CD8-positive, alpha-beta memory T cell (primary cell): ENCODE data around the gene ZDHHC21. TPM values are rescaled to one million over a fixed set of nuclear protein-coding genes. Genes with fewer than 3 reads are reported as not detected.
"Not testable (repeated sequence)": the region's sequence is repeated elsewhere in the genome, so short reads cannot be mapped to it uniquely, and the experiment has no call there.

ENCODE experiments used
- CTCF ChIA-PET: fragments of 350-600 bp; sonication (Branson Sonifier 250); formaldehyde crosslinking; loops from one replicate; lab custom pipeline; 2021; ENCODE audit warnings: antibody characterized with exemption; lab: Charles Lee
- POLR2A ChIA-PET: fragments of 350-600 bp; sonication (Branson Sonifier 250); formaldehyde crosslinking; loops from one replicate; lab custom pipeline; 2021; ENCODE audit warnings: antibody characterized with exemption; lab: Charles Lee
- DNase-seq, 5 donors: peaks; one replicate each; pipeline versions ENCODE4 v3.0.0 to v3.0.0-alpha.2; 2020 to 2022; ENCODE audit warnings: mixed read lengths in 1 of 5
- H3K27ac ChIP-seq: one replicate; pipeline ENCODE4 v1.7.0; 2013; ENCODE audit warnings: low read depth, mild to moderate bottlenecking, low read length, moderate library complexity
- H3K27me3 ChIP-seq: 2 replicates; pipeline ENCODE4 v1.7.0; 2013; ENCODE audit warnings: low read length, mild to moderate bottlenecking; ENCODE audit not compliant: insufficient read depth, poor library complexity, severe bottlenecking
- H3K36me3 ChIP-seq: 2 replicates; pipeline ENCODE4 v1.7.0; 2013; ENCODE audit warnings: mild to moderate bottlenecking, low read length, moderate library complexity; ENCODE audit not compliant: insufficient read depth
- H3K4me1 ChIP-seq: 2 replicates; pipeline ENCODE4 v1.7.0; 2013; ENCODE audit warnings: mild to moderate bottlenecking, low read length, moderate library complexity; ENCODE audit not compliant: insufficient read depth
- H3K4me3 ChIP-seq: 2 replicates; pipeline ENCODE4 v1.7.0; 2013; ENCODE audit warnings: mild to moderate bottlenecking, low read length
- H3K9me3 ChIP-seq: 2 replicates; pipeline ENCODE4 v1.7.0; 2013; ENCODE audit warnings: mild to moderate bottlenecking, low read length
- H3K27ac Mint-ChIP-seq, 8 donors: one replicate each; pipeline ENCODE4 v1.8.0; 2020 to 2021; ENCODE audit warnings: mixed read lengths in 8 of 8, mild to moderate bottlenecking in 6 of 8, inconsistent platforms in 3 of 8, moderate library complexity in 3 of 8
- H3K27me3 Mint-ChIP-seq, 2 donors: one replicate each; pipeline ENCODE4 v1.8.0; 2020 to 2021; ENCODE audit warnings: mixed read lengths in 2 of 2, mild to moderate bottlenecking in 1 of 2, moderate library complexity in 1 of 2
- H3K36me3 Mint-ChIP-seq, 3 donors: one replicate each; pipeline ENCODE4 v1.8.0; 2020 to 2021; ENCODE audit warnings: mixed read lengths in 3 of 3, inconsistent platforms in 1 of 3, mild to moderate bottlenecking in 1 of 3
- H3K4me1 Mint-ChIP-seq, 3 donors: one replicate each; pipeline ENCODE4 v1.8.0; 2020 to 2021; ENCODE audit warnings: mixed read lengths in 3 of 3, inconsistent platforms in 1 of 3, mild to moderate bottlenecking in 1 of 3
- H3K4me3 Mint-ChIP-seq, 7 donors: one replicate each; pipeline ENCODE4 v1.8.0; 2020 to 2021; ENCODE audit warnings: mixed read lengths in 7 of 7, mild to moderate bottlenecking in 6 of 7, moderate library complexity in 4 of 7, inconsistent platforms in 2 of 7
- H3K9me3 Mint-ChIP-seq, 5 donors: one replicate each; pipeline ENCODE4 v1.8.0; 2020 to 2022; ENCODE audit warnings: mixed read lengths in 5 of 5, mild to moderate bottlenecking in 3 of 5, moderate library complexity in 2 of 5, inconsistent platforms in 1 of 5
- polyA plus RNA-seq: library from polyadenylated mRNA; unstranded; fragments of 300-500 nt; fragmentation: Illumina TruSeq; gene quantifications from one replicate; pipeline ENCODE4 v1.2.3, GENCODE V29; 2021
- total RNA-seq, 2 experiments: library from RNA; stranded (reverse); gene quantifications; one replicate each; pipeline ENCODE4 v1.2.3, GENCODE V29; 2021

The ZDHHC21 gene
- total and polyA plus RNA-seq, 3 experiments from 2014 or later = 1.7 to 7.4 (median 5.9) TPM

DNA sequence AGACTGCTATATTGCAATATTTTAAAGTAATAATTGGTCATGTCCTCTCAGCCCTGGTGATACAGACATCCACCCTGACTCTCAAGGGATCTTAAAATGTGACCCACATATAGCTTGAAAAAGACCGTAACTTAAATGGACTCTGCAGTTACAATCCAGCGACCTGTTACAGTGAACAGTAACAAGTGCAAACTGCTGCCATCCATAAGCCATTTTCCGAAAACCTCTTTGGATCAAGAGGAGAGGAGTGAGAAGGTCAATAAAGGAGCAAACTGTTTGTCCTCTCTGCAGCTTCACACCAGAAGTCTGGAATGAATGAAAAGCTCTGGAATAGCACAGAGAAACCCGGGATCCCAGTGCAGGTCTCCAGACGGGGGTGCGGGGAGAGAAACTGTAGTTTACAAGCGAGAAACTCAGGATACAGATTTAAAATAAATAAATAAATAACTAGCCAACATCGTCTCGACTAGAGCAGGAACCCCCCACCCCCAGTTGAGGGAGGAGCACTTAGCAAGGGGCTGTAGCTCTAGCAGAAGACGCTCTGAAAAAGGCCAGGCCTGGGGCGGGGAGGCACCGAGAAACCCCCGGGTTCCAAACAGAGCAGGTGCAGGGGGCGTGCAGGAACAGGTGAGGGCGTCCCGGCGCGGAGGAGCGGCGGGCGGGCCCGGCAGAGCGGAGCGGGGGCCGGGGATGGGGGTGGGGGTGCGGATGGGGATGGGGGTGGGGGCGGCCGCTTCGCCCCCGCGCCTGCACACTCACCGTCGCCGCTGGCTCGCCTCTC is 572 bp downstream of the ZDHHC21 start:
- Mint-ChIP-seq H3K4me1 (peaks cover 39 to 48% (median 45%) of the 10 kb centered on the region in 3 donors), H3K27ac (peak overlapping the region in 7 of 8 donors; percentile 34 to 93 (median 82)), H3K27me3 (no peaks in the 10 kb centered on the region), H3K4me3 (peak overlapping the region; percentile 83 to 96 (median 91)), H3K9me3 (no peaks in the 10 kb centered on the region), H3K36me3 (peaks cover 6 to 22% (median 7%) of the 10 kb centered on the region in 3 donors)
- Histone ChIP-seq H3K4me3 (peak overlapping the region; percentile 54), H3K9me3 (no peaks in the 10 kb centered on the region), H3K4me1 (peaks cover 10% of the 10 kb centered on the region), H3K27me3 (no peaks in the 10 kb centered on the region), H3K36me3 (no peaks in the 10 kb centered on the region), H3K27ac (no peak overlapping the region)
- no peak for DNase-seq
- POLR2A ChIA-PET = no interaction called here
- CTCF ChIA-PET = no interaction called here

DNA sequence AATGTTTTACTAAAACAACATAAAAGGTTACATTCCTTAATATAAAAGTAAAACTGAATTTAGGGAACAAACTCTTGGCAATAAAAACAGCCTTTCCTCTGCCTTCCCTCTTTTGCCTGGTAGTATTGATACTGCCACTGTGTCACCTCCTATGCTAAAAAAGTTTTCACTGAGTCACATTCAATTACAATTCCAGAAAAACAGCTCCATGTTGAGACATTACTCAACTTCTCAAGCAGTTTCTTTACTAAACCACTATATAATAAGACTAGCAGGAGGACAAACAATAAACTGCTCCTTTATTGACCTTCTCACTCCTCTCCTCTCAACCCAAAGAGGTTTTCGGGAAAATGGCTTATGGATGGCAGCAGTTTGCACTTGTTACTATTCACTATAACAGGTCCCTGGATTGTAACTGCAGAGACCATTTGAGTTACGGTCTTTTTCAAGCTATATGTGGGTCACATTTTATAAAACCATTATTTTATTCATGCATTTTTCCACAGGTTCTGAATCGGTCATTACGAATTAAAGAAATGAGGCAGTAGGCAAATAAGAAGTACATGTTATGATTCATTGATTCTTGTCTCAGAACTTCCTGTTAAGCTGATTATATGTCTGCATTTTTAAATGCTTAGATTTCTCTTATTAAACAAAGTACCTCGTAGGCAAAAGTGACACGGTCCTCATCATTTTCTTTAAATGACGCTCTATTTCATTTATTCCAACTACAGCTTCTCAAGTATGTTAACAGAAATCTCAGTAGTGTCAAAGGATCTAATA is 2.1 kb downstream of the ZDHHC21 start:
- Mint-ChIP-seq H3K27me3 (no peaks in the 10 kb centered on the region), H3K36me3 (peaks cover 6 to 34% (median 18%) of the 10 kb centered on the region in 3 donors), H3K27ac (peak overlapping the region in 3 of 8 donors; percentile 3 to 74 (median 21)), H3K4me3 (peak overlapping the region in 4 of 7 donors; percentile 12 to 74 (median 44)), H3K9me3 (no peaks in the 10 kb centered on the region), H3K4me1 (peaks cover 39 to 48% (median 45%) of the 10 kb centered on the region in 3 donors)
- Histone ChIP-seq H3K4me3 (no peak overlapping the region), H3K27me3 (no peaks in the 10 kb centered on the region), H3K4me1 (peaks cover 10% of the 10 kb centered on the region), H3K9me3 (no peaks in the 10 kb centered on the region), H3K27ac (no peak overlapping the region), H3K36me3 (no peaks in the 10 kb centered on the region)
- no peak for DNase-seq
- POLR2A ChIA-PET = no interaction called here
- CTCF ChIA-PET = no interaction called here

DNA sequence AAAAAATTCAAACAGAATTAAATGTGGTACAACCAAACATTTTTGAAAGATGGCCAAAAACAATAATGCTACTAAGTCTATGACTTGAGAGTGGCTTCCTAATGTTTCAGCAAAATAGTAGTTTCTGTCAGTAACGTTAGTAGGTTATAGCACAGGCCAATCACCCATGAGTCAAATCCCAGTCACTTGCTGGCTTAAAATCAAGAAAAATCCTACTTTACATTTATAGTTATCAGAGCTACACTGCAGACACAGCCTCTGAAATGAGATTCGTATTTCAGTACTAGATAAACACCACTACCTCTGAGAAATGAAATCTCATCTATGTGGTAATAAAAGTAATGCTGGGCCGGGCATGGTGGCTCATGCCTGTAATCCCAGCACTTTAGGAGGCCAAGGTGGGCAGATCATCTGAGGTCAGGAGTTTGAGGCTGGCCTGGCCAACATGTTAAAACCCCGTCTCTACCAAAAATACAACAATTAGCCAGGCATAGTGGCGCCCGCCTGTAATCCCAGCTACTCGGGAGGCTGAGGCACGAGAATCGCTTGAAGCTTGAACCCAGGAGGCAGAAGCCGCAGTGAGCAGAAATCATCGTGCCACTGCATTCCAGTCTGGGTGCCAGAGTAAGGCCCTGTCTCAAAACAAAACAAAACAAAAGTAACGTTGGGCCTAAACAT is 6.1 kb downstream of the ZDHHC21 start:
- no peaks in the 10 kb centered on the region for H3K27me3 Mint-ChIP-seq
- no peak overlapping the region for H3K27ac Mint-ChIP-seq
- no peak for DNase-seq
- no peak overlapping the region for H3K27ac ChIP-seq
- no peak overlapping the region for H3K4me3 ChIP-seq
- H3K36me3 Mint-ChIP-seq = peaks cover 7 to 46% (median 35%) of the 10 kb centered on the region in 3 donors
- H3K9me3 Mint-ChIP-seq = no peaks in the 10 kb centered on the region
- H3K4me1 ChIP-seq = peaks cover 5% of the 10 kb centered on the region
- H3K27me3 ChIP-seq = no peaks in the 10 kb centered on the region
- H3K4me3 Mint-ChIP-seq = no peak overlapping the region
- no peaks in the 10 kb centered on the region for H3K9me3 ChIP-seq
- peaks cover 33 to 43% (median 39%) of the 10 kb centered on the region in 3 donors for H3K4me1 Mint-ChIP-seq
- CTCF ChIA-PET = no interaction called here
- POLR2A ChIA-PET = no interaction called here
- H3K36me3 ChIP-seq = no peaks in the 10 kb centered on the region

DNA sequence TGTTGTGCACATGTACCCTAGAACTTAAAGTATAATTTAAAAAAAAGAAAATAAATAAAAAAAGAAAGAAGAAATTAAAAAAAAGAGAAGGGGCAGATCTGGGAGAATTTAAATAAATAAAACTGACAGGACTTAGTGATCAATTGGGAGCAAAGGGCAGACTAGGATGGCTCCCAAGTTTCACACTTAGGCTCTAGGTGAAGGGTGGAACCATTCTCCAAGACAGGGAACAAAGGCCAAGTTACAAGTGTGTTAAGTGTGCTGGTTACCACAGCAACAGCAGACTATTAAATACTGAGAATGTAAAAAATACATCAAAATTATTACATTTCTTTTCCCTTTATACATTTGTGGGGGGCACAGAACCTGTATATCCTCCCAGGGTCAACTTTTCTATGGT is 7.1 kb downstream of the ZDHHC21 start:
- Mint-ChIP-seq H3K27ac (no peak overlapping the region), H3K4me3 (no peak overlapping the region), H3K4me1 (peaks cover 30 to 42% (median 36%) of the 10 kb centered on the region in 3 donors), H3K27me3 (no peaks in the 10 kb centered on the region), H3K9me3 (no peaks in the 10 kb centered on the region), H3K36me3 (peaks cover 10 to 52% (median 42%) of the 10 kb centered on the region in 3 donors)
- H3K4me3 ChIP-seq = no peak overlapping the region
- H3K4me1 ChIP-seq = no peaks in the 10 kb centered on the region
- H3K36me3 ChIP-seq = no peaks in the 10 kb centered on the region
- ChIA-PET CTCF (no interaction called here), POLR2A (no interaction called here)
- no peaks in the 10 kb centered on the region for H3K9me3 ChIP-seq
- DNase-seq = no peak
- no peaks in the 10 kb centered on the region for H3K27me3 ChIP-seq
- no peak overlapping the region for H3K27ac ChIP-seq

DNA sequence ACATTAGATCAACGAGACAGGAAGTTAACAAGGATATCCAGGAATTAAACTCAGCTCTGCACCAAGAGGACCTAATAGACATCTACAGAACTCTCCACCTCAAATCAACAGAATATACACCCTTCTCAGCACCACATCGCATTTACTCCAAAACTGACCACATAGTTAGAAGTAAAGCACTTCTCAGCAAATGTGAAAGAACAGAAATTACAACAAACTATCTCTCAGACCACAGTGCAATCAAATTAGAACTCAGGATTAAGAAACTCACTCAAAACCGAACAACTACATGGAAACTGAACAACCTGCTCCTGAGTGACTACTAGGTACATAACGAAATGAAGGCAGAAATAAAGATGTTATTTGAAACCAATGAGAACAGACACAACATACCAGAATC is 10.6 kb downstream of the ZDHHC21 start:
- H3K4me3 ChIP-seq, H3K27ac ChIP-seq, CTCF ChIA-PET, DNase-seq, H3K9me3 ChIP-seq, H3K9me3 Mint-ChIP-seq, POLR2A ChIA-PET, H3K27me3 Mint-ChIP-seq, H3K27me3 ChIP-seq, H3K36me3 ChIP-seq, H3K4me1 ChIP-seq: not testable (repeated sequence)
- Mint-ChIP-seq H3K36me3 (peaks cover 9 to 44% (median 34%) of the 10 kb centered on the region in 3 donors), H3K4me3 (peak overlapping the region in 1 of 7 donors; percentile 17), H3K4me1 (peaks cover 20 to 43% (median 34%) of the 10 kb centered on the region in 3 donors), H3K27ac (peak overlapping the region in 2 of 8 donors; percentile 21 to 38)

DNA sequence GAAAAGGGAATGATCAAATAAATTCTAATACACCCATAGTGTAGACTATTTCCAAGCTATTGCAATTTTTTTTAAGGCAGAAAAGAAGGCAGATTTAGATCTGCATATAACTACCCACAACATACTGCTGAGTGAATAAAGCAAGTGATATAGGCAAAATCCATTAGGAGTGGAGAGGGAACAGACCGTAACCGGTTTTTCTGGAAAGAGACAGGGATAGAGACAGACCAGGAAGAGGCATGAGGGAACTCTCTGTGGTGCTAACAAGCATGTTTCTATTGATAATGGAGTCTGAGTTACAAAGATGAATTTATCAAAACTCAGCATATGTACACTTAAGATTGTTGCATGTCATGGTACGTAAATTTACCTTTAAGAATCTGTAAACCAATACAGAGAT is 14.5 kb downstream of the ZDHHC21 start:
- Mint-ChIP-seq H3K9me3 (no peaks in the 10 kb centered on the region), H3K27me3 (no peaks in the 10 kb centered on the region), H3K4me1 (peaks cover 40 to 60% (median 53%) of the 10 kb centered on the region in 3 donors), H3K36me3 (peaks cover 12 to 28% (median 16%) of the 10 kb centered on the region in 3 donors), H3K27ac (no peak overlapping the region), H3K4me3 (no peak overlapping the region)
- Histone ChIP-seq H3K27me3 (no peaks in the 10 kb centered on the region), H3K4me1 (no peaks in the 10 kb centered on the region), H3K4me3 (no peak overlapping the region), H3K9me3 (no peaks in the 10 kb centered on the region), H3K27ac (no peak overlapping the region), H3K36me3 (no peaks in the 10 kb centered on the region)
- no peak for DNase-seq
- ChIA-PET CTCF (no interaction called here), POLR2A (no interaction called here)

DNA sequence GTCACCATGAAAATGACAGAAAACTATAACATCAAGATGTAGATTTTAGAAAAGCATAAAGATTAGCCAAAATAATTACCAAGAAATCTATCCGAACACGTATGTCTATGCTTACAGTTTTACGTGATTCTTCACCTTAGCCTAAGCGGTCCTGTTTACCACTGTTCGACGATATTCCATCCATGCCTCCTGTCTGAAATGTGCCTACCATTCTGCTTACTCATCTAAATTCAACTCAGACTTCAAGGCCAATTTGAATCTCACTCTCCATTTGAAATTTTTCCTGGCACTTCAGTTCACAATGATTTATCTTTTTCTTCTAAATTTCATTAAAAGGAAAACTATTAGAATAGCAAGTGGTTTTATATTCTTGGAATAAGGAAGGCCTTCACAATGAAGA is 15.4 kb downstream of the ZDHHC21 start:
- Histone ChIP-seq H3K27me3 (no peaks in the 10 kb centered on the region), H3K4me1 (no peaks in the 10 kb centered on the region), H3K9me3 (no peaks in the 10 kb centered on the region), H3K36me3 (no peaks in the 10 kb centered on the region), H3K4me3 (no peak overlapping the region), H3K27ac (no peak overlapping the region)
- POLR2A ChIA-PET = no interaction called here
- CTCF ChIA-PET = no interaction called here
- Mint-ChIP-seq H3K9me3 (no peaks in the 10 kb centered on the region), H3K4me3 (no peak overlapping the region), H3K4me1 (peaks cover 39 to 58% (median 52%) of the 10 kb centered on the region in 3 donors), H3K27ac (no peak overlapping the region), H3K36me3 (peaks cover 12 to 26% (median 13%) of the 10 kb centered on the region in 3 donors), H3K27me3 (no peaks in the 10 kb centered on the region)
- DNase-seq = no peak
